Keratinocyte (primary cell): ENCODE measurements around the gene FOCAD. TPM values are rescaled to one million over a fixed set of nuclear protein-coding genes. Genes with fewer than 3 reads are reported as not detected.
"Not testable (repeated sequence)": the region's sequence is repeated elsewhere in the genome, so short reads cannot be mapped to it uniquely, and the experiment has no call there.

Source experiments
- DNase-seq: peaks from one replicate; pipeline ENCODE4 v3.0.0-alpha.2; 2011; ENCODE audit warnings: low read depth, missing footprints, low spot score
- FAIRE-seq: peaks from 2 replicates; lab custom pipeline; 2011; peaks lifted over from hg19 to GRCh38; lab: Jason Lieb, UNC
- H2AFZ ChIP-seq: 2 replicates; pipeline ENCODE4 v1.6.0; 2012; ENCODE audit warnings: low read length, control low read depth, inconsistent platforms; ENCODE audit not compliant: control insufficient read depth
- H3K27ac ChIP-seq: 2 replicates; pipeline ENCODE4 v1.5.1; 2011; ENCODE audit warnings: low read length; ENCODE audit not compliant: control insufficient read depth, insufficient read depth
- H3K27me3 ChIP-seq: 3 replicates; pipeline ENCODE4 v1.6.0; 2011; ENCODE audit warnings: low read length; ENCODE audit not compliant: control insufficient read depth, insufficient read depth; ENCODE audit errors: extremely low read depth
- H3K36me3 ChIP-seq, 2 experiments: 2 replicates in 1 of 2; 3 replicates in 1 of 2; pipeline ENCODE4 v1.5.1; 2011; ENCODE audit warnings: low read length in 2 of 2, mild to moderate bottlenecking in 1 of 2; ENCODE audit not compliant: control insufficient read depth in 2 of 2, insufficient read depth in 2 of 2; ENCODE audit errors: extremely low read depth in 1 of 2
- H3K4me1 ChIP-seq: 3 replicates; pipeline ENCODE4 v1.5.1; 2011; ENCODE audit warnings: low read length; ENCODE audit not compliant: control insufficient read depth, insufficient read depth; ENCODE audit errors: extremely low read depth
- H3K4me2 ChIP-seq: 3 replicates; pipeline ENCODE4 v1.6.0; 2011; ENCODE audit warnings: low read depth, low read length; ENCODE audit not compliant: control insufficient read depth, insufficient read depth; ENCODE audit errors: extremely low read depth
- H3K4me3 ChIP-seq, 3 experiments: fragments of 200-600 bp in 1 of 3; sonication (generic) in 1 of 3; 2 replicates in 2 of 3; 3 replicates in 1 of 3; pipeline ENCODE4 v1.5.1; 2011 to 2016; ENCODE audit warnings: low read length in 3 of 3, mild to moderate bottlenecking in 3 of 3, control low read depth in 2 of 3, inconsistent platforms in 1 of 3, low read depth in 1 of 3, mixed read lengths in 1 of 3, mixed run types in 1 of 3, moderate library complexity in 1 of 3; ENCODE audit not compliant: control insufficient read depth in 2 of 3, insufficient read depth in 2 of 3; ENCODE audit errors: extremely low read depth in 1 of 3
- H3K79me2 ChIP-seq: 2 replicates; pipeline ENCODE4 v1.6.0; 2012; ENCODE audit warnings: low read length; ENCODE audit not compliant: control insufficient read depth, insufficient read depth
- H3K9ac ChIP-seq: 3 replicates; pipeline ENCODE4 v1.6.0; 2011; ENCODE audit warnings: low read length; ENCODE audit not compliant: control insufficient read depth, insufficient read depth; ENCODE audit errors: extremely low read depth
- H3K9me1 ChIP-seq: 3 replicates; pipeline ENCODE4 v1.6.0; 2011; ENCODE audit warnings: low read length; ENCODE audit not compliant: control insufficient read depth, insufficient read depth; ENCODE audit errors: extremely low read depth
- H3K9me3 ChIP-seq: 2 replicates; pipeline ENCODE4 v1.5.1; 2012; ENCODE audit warnings: low read depth, low read length; ENCODE audit not compliant: control insufficient read depth
- H4K20me1 ChIP-seq: 3 replicates; pipeline ENCODE4 v1.6.0; 2011; ENCODE audit warnings: low read length; ENCODE audit not compliant: control insufficient read depth, insufficient read depth; ENCODE audit errors: extremely low read depth
- CTCF ChIP-seq, 3 experiments: IDR thresholded peaks in 1 of 3; conservative IDR thresholded peaks in 1 of 3; optimal IDR thresholded peaks in 1 of 3; 2 replicates in 2 of 3; 3 replicates in 1 of 3; pipeline versions ENCODE3 to v1.5.1; 2011; ENCODE audit warnings: low read length in 3 of 3, mild to moderate bottlenecking in 3 of 3, moderate library complexity in 2 of 3, control low read depth in 1 of 3, inconsistent platforms in 1 of 3; ENCODE audit not compliant: insufficient read depth in 2 of 3; ENCODE audit errors: extremely low read depth in 1 of 3
- EZH2 ChIP-seq: IDR thresholded peaks from one replicate; pipeline ENCODE4 v1.6.1; 2012; ENCODE audit warnings: inconsistent platforms, mild to moderate bottlenecking, low read length, moderate library complexity
- dilution Hi-C: fragments of 300-500 bp; cut with MboI; formaldehyde crosslinking; loops from one replicate; pipeline ENCODE4 v1.7.0; 2020; ENCODE audit warnings: low sequenced_read_pairs; ENCODE audit not compliant: extremely low pct_ligation_motif_present
- polyA plus RNA-seq, 5 experiments: library from polyadenylated mRNA; depleted of rRNA in 3 of 5; stranded (reverse) in 3 of 5; stranded (forward) in 1 of 5; unstranded in 1 of 5; fragments of >200 nt; gene quantifications; 1 replicate in 1 of 5; 2 replicates in 3 of 5; 3 replicates in 1 of 5; pipeline versions ENCODE4 v1.2.1 to v1.2.3, GENCODE V29; 2011 to 2012; ENCODE audit warnings: missing spikeins in 2 of 5, low read depth in 1 of 5, low replicate concordance in 1 of 5

The FOCAD gene
- polyA plus RNA-seq, 1 donor (not counting 4 experiments of a cell fraction or from before 2014, with no cell fraction given): 33.1 TPM

GRCh38 chr9:20962536-20963225 lies 278.6 kb downstream of the FOCAD start:
- no peaks in the 10 kb centered on the region for H3K79me2 ChIP-seq
- dilution Hi-C loops: no loop called here
- no peak overlapping the region for H3K9ac ChIP-seq
- DNase-seq: no peak
- no peak for FAIRE-seq
- H3K4me2 ChIP-seq: no peak overlapping the region
- no peak overlapping the region for H2AFZ ChIP-seq
- TF ChIP-seq CTCF (optimal IDR thresholded peaks at IDR 0.05 in 1 of 3, IDR thresholded peaks at IDR 0.05 in 1 of 3, conservative IDR thresholded peaks at IDR 0.05 in 1 of 3; ENCODE audit: extremely low read depth in 1 of 3, insufficient read depth in 2 of 3, low read length in 3 of 3) (no peak), EZH2 (no peak)
- H3K27ac ChIP-seq: no peak overlapping the region
- no peaks in the 10 kb centered on the region for H3K36me3 ChIP-seq
- H3K9me3 ChIP-seq: no peaks in the 10 kb centered on the region
- H3K27me3 ChIP-seq: no peaks in the 10 kb centered on the region
- no peaks in the 10 kb centered on the region for H4K20me1 ChIP-seq
- no peaks in the 10 kb centered on the region for H3K9me1 ChIP-seq
- no peaks in the 10 kb centered on the region for H3K4me1 ChIP-seq
- H3K4me3 ChIP-seq: no peak overlapping the region

GRCh38 chr9:20972684-20973083 lies 288.6 kb downstream of the FOCAD start:
- Histone ChIP-seq H3K4me1 (no peaks in the 10 kb centered on the region), H3K9ac (no peak overlapping the region), H2AFZ (no peak overlapping the region), H4K20me1 (no peaks in the 10 kb centered on the region), H3K9me3 (no peaks in the 10 kb centered on the region), H3K79me2 (no peaks in the 10 kb centered on the region), H3K9me1 (no peaks in the 10 kb centered on the region), H3K36me3 (no peaks in the 10 kb centered on the region), H3K27me3 (no peaks in the 10 kb centered on the region), H3K4me2 (no peak overlapping the region), H3K4me3 (no peak overlapping the region), H3K27ac (no peak overlapping the region)
- DNase-seq: no peak
- FAIRE-seq: no peak
- dilution Hi-C loops: no loop called here
- TF ChIP-seq EZH2: no peak
- no peak for TF ChIP-seq CTCF (optimal IDR thresholded peaks at IDR 0.05 in 1 of 3, IDR thresholded peaks at IDR 0.05 in 1 of 3, conservative IDR thresholded peaks at IDR 0.05 in 1 of 3; ENCODE audit: extremely low read depth in 1 of 3, insufficient read depth in 2 of 3, low read length in 3 of 3)

- H3K9me3 ChIP-seq, H3K9ac ChIP-seq, dilution Hi-C loops: not testable (repeated sequence)
Observed at GRCh38 chr9:20973246-20973947, 289.3 kb downstream of the FOCAD start.

More at GRCh38 chr9:20973246-20973947, 289.3 kb downstream of the FOCAD start:
- not testable (repeated sequence) for H4K20me1 ChIP-seq, H3K27ac ChIP-seq, H3K9me1 ChIP-seq, H3K27me3 ChIP-seq, H3K36me3 ChIP-seq, FAIRE-seq, DNase-seq, H3K4me2 ChIP-seq, H3K4me3 ChIP-seq, H3K79me2 ChIP-seq, H2AFZ ChIP-seq, H3K4me1 ChIP-seq
